HCT116 (cell line): ENCODE measurements around the gene DIAPH3. TPM values are rescaled to one million over a fixed set of nuclear protein-coding genes. Genes with fewer than 3 reads are reported as not detected.
"Not testable (repeated sequence)": the region's sequence is repeated elsewhere in the genome, so short reads cannot be mapped to it uniquely, and the experiment has no call there.

Source experiments
- ATAC-seq: fragments of 200-7000 bp; cut with Tn5 transposase; 2 replicates; pipeline ENCODE4 v1.9.1; 2020; ENCODE audit warnings: mild to moderate bottlenecking, moderate library complexity
- BruUV-seq: library from RNA; stranded (reverse); fragments of 400-500 nt; replicated peaks from 2 replicates; lab custom pipeline; 2021; lab: Mats Ljungman, UMichigan
- CTCF ChIA-PET: fragments of 300-600 bp; sonication (Branson Sonifier 250); formaldehyde crosslinking; loops from one replicate; lab custom pipeline; 2021; ENCODE audit warnings: antibody characterized with exemption; lab: Charles Lee
- POLR2A ChIA-PET: fragments of 300-600, 350-600 bp; sonication (Branson Sonifier 250); formaldehyde crosslinking; loops from one replicate; lab custom pipeline; 2021; ENCODE audit warnings: antibody characterized with exemption; lab: Charles Lee
- RAD21 ChIA-PET, 2 experiments: fragments of 300-600 bp; sonication (Branson Sonifier 250); formaldehyde crosslinking; loops; one replicate each; lab custom pipeline; 2023; ENCODE audit warnings: low total read pairs in 2 of 2; ENCODE audit not compliant: uncharacterized antibody in 2 of 2, unreplicated experiment in 2 of 2, low non-redundant PET in 1 of 2; lab: Charles Lee
- DNase-seq: peaks from one replicate; pipeline ENCODE4 v3.0.0-alpha.2; 2010; ENCODE audit warnings: low read depth, low spot score
- H2AFZ ChIP-seq: fragments of 200-600 bp; shearing (Covaris generic), sonication (generic); 2 replicates; pipeline ENCODE4 v1.6.1; 2017; ENCODE audit warnings: low read depth, mixed run types, mixed read lengths, antibody characterized with exemption, low read length; ENCODE audit not compliant: poor library complexity, severe bottlenecking
- H3K27ac ChIP-seq: 2 replicates; pipeline ENCODE4 v1.5.1; 2012; ENCODE audit warnings: low read depth, low read length
- H3K27me3 ChIP-seq: fragments of 200-600 bp; sonication (generic); 2 replicates; pipeline ENCODE4 v1.6.1; 2016; ENCODE audit warnings: mixed run types, low read length, mixed read lengths; ENCODE audit not compliant: insufficient read depth
- H3K36me3 ChIP-seq, 2 experiments: fragments of 200-500 bp in 1 of 2; fragments of 200-600 bp in 1 of 2; sonication (Bioruptor generic) in 1 of 2; sonication (generic) in 1 of 2; 2 replicates each; pipeline versions ENCODE4 v1.5.1 to v1.6.1; 2014 to 2016; ENCODE audit warnings: low read length in 2 of 2, inconsistent platforms in 1 of 2, mixed read lengths in 1 of 2, mixed run types in 1 of 2; ENCODE audit not compliant: insufficient read depth in 2 of 2, control insufficient read depth in 1 of 2
- H3K4me1 ChIP-seq, 2 experiments: fragments of 200-600 bp in 1 of 2; sonication (generic) in 1 of 2; 2 replicates each; pipeline versions ENCODE4 v1.5.1 to v1.6.1; 2012 to 2017; ENCODE audit warnings: low read length in 2 of 2, inconsistent platforms in 1 of 2, mild to moderate bottlenecking in 1 of 2, mixed read lengths in 1 of 2, mixed run types in 1 of 2, moderate library complexity in 1 of 2; ENCODE audit not compliant: insufficient read depth in 2 of 2, control insufficient read depth in 1 of 2
- H3K4me2 ChIP-seq: fragments of 200-600 bp; sonication (generic); 2 replicates; pipeline ENCODE4 v1.6.1; 2017; ENCODE audit warnings: mixed run types, low read length, mixed read lengths
- H3K4me3 ChIP-seq, 2 experiments: fragments of 200-600 bp in 1 of 2; sonication (generic) in 1 of 2; replicated peaks in 1 of 2; 2 replicates each; pipeline ENCODE4 v1.5.1; 2011 to 2016; ENCODE audit warnings: low read length in 2 of 2, control low read depth in 1 of 2, low read depth in 1 of 2, mild to moderate bottlenecking in 1 of 2, mixed read lengths in 1 of 2, mixed run types in 1 of 2
- H3K79me2 ChIP-seq: fragments of 200-600 bp; sonication (generic); 2 replicates; pipeline ENCODE4 v1.6.1; 2017; ENCODE audit warnings: mild to moderate bottlenecking, mixed run types, low read length, moderate library complexity, mixed read lengths; ENCODE audit not compliant: insufficient read depth
- H3K9ac ChIP-seq: fragments of 200-600 bp; sonication (generic); 2 replicates; pipeline ENCODE4 v1.6.1; 2016; ENCODE audit warnings: low read length, mixed read lengths
- H3K9me2 ChIP-seq: fragments of 200-600 bp; sonication (generic), shearing (Covaris generic); 2 replicates; pipeline ENCODE4 v1.6.1; 2017; ENCODE audit warnings: mixed run types, mild to moderate bottlenecking, moderate library complexity; ENCODE audit not compliant: insufficient read depth
- H3K9me3 ChIP-seq, 2 experiments: fragments of 200-500 bp in 1 of 2; fragments of 200-600 bp in 1 of 2; sonication (Bioruptor generic) in 1 of 2; sonication (generic) in 1 of 2; 2 replicates each; pipeline ENCODE4 v1.6.1; 2014 to 2017; ENCODE audit warnings: low read length in 2 of 2, mixed read lengths in 2 of 2, inconsistent platforms in 1 of 2, low read depth in 1 of 2, mild to moderate bottlenecking in 1 of 2, mixed run types in 1 of 2, moderate library complexity in 1 of 2; ENCODE audit not compliant: control insufficient read depth in 1 of 2, insufficient read depth in 1 of 2
- H4K20me1 ChIP-seq: fragments of 200-600 bp; sonication (generic), shearing (Covaris generic); 2 replicates; pipeline ENCODE4 v1.6.1; 2017; ENCODE audit warnings: mixed run types, mild to moderate bottlenecking, moderate library complexity; ENCODE audit not compliant: insufficient read depth
- ATF3 ChIP-seq: IDR thresholded peaks from 2 replicates; pipeline ENCODE4 v1.6.1; 2012
- CBX3 ChIP-seq: IDR thresholded peaks from 2 replicates; pipeline ENCODE4 v1.6.1; 2012; ENCODE audit warnings: low read depth
- CEBPB ChIP-seq: IDR thresholded peaks from 2 replicates; pipeline ENCODE4 v1.6.1; 2012; ENCODE audit warnings: low read depth
- CTCF ChIP-seq, 3 experiments: fragments of 200-600 bp in 1 of 3; sonication (generic) in 1 of 3; IDR thresholded peaks in 2 of 3; conservative IDR thresholded peaks in 1 of 3; 2 replicates each; pipeline ENCODE4 v1.5.1; 2012 to 2017; ENCODE audit warnings: low read depth in 2 of 3, low read length in 2 of 3, antibody characterized with exemption in 1 of 3, borderline replicate concordance in 1 of 3, control low read depth in 1 of 3, mild to moderate bottlenecking in 1 of 3, mixed read lengths in 1 of 3, mixed run types in 1 of 3, moderate library complexity in 1 of 3; ENCODE audit not compliant: insufficient read depth in 1 of 3
- EGR1 ChIP-seq: IDR thresholded peaks from 2 replicates; pipeline ENCODE4 v1.6.1; 2012; ENCODE audit warnings: low read depth
- ELF1 ChIP-seq: IDR thresholded peaks from 2 replicates; pipeline ENCODE4 v1.6.1; 2012; ENCODE audit warnings: low read depth, borderline replicate concordance
- EZH2 ChIP-seq: fragments of 200-600 bp; sonication (generic); IDR thresholded peaks from 2 replicates; pipeline ENCODE4 v1.6.1; 2017; ENCODE audit warnings: antibody characterized with exemption, mixed run types
- EZH2phosphoT487 ChIP-seq: fragments of 200-600 bp; IDR thresholded peaks from 2 replicates; pipeline ENCODE4 v1.6.1; 2018; ENCODE audit warnings: antibody characterized with exemption, borderline replicate concordance
- FOSL1 ChIP-seq: IDR thresholded peaks from 2 replicates; pipeline ENCODE4 v1.6.1; 2012; ENCODE audit warnings: low read depth
- JUND ChIP-seq: IDR thresholded peaks from 2 replicates; pipeline ENCODE4 v1.6.1; 2012
- MAX ChIP-seq: IDR thresholded peaks from 2 replicates; pipeline ENCODE4 v1.6.1; 2012
- POLR2AphosphoS5 ChIP-seq: IDR thresholded peaks from 2 replicates; pipeline ENCODE4 v1.6.1; 2011; ENCODE audit warnings: mild to moderate bottlenecking, low read depth, low read length, moderate library complexity
- RAD21 ChIP-seq: IDR thresholded peaks from 2 replicates; pipeline ENCODE4 v1.6.1; 2012; ENCODE audit warnings: low read depth, mild to moderate bottlenecking
- SIN3A ChIP-seq: IDR thresholded peaks from 2 replicates; pipeline ENCODE4 v1.6.1; 2012; ENCODE audit warnings: low read depth
- SP1 ChIP-seq: IDR thresholded peaks from 2 replicates; pipeline ENCODE4 v1.6.1; 2012; ENCODE audit warnings: low read depth
- YY1 ChIP-seq: IDR thresholded peaks from 2 replicates; pipeline ENCODE4 v1.6.1; 2011; ENCODE audit warnings: low read length, low read depth, moderate library complexity, mild to moderate bottlenecking; ENCODE audit not compliant: insufficient replicate concordance; ENCODE audit errors: extremely low read depth
- ZBTB33 ChIP-seq: IDR thresholded peaks from 2 replicates; pipeline ENCODE4 v1.6.1; 2011; ENCODE audit warnings: mild to moderate bottlenecking, low read length, moderate library complexity; ENCODE audit not compliant: insufficient replicate concordance; ENCODE audit errors: extremely low read depth
- ZFX ChIP-seq: fragments of 450-650 bp; IDR thresholded peaks from 2 replicates; pipeline ENCODE4 v1.6.1; 2017
- ZNF274 ChIP-seq: fragments of 200-500 bp; sonication (Bioruptor generic); IDR thresholded peaks from 2 replicates; pipeline ENCODE4 v1.6.1; 2014; ENCODE audit warnings: mild to moderate bottlenecking, low read depth, low read length, inconsistent platforms
- intact Hi-C: fragments of 100-400 bp; cut with micrococcal nuclease; formaldehyde crosslinking; loops from 2 replicates; pipeline ENCODE4 v1.10.0; 2022
- total RNA-seq: library from RNA; stranded (reverse); gene quantifications from one replicate; pipeline ENCODE4 v1.2.1, GENCODE V29; 2021; ENCODE audit not compliant: unreplicated experiment

DIAPH3 gene
- total RNA-seq, 1 experiment from 2014 or later = 22.8 TPM

GRCh38 chr13:60051754-60052285 is 111.9 kb downstream of the DIAPH3 start:
- Histone ChIP-seq H3K4me3 (no peak overlapping the region), H3K79me2 (0 out of 2 replicates have a peak, but pooled peaks cover 6% of the 10 kb centered on the region), H4K20me1 (no peaks in the 10 kb centered on the region; the same call in 1 of the 2 replicates), H3K9me3 (no peaks in the 10 kb centered on the region), H3K9me2 (no peaks in the 10 kb centered on the region), H3K27ac (no peak overlapping the region), H3K4me1 (no peaks in the 10 kb centered on the region), H3K27me3 (no peaks in the 10 kb centered on the region), H3K9ac (no peak overlapping the region), H3K4me2 (no peak overlapping the region), H2AFZ (no peak overlapping the region)
- BruUV-seq = no TSS peak
- ATAC-seq = no peak
- ChIA-PET POLR2A (no interaction called here), RAD21 (no interaction called here)
- intact Hi-C loops = no loop called here
- TF ChIP-seq FOSL1 = no peak
- TF ChIP-seq EGR1 = no peak
- no peak for TF ChIP-seq ZNF274
- no peak for TF ChIP-seq YY1
- no peak for TF ChIP-seq ATF3
- no peak for TF ChIP-seq CTCF (IDR thresholded peaks at IDR 0.05 in 2 of 3, conservative IDR thresholded peaks at IDR 0.05 in 1 of 3; ENCODE audit: borderline replicate concordance in 1 of 3, insufficient read depth in 1 of 3, low read depth in 2 of 3, low read length in 2 of 3)
- TF ChIP-seq ZFX = no peak
- TF ChIP-seq SIN3A = no peak
- no peak for TF ChIP-seq ELF1
- TF ChIP-seq EZH2phosphoT487 = no peak
- TF ChIP-seq EZH2 = no peak
- TF ChIP-seq CEBPB = no peak
- no peak for TF ChIP-seq JUND
- TF ChIP-seq POLR2AphosphoS5 = no peak
- no peak for TF ChIP-seq CBX3
- no peak for TF ChIP-seq ZBTB33
- TF ChIP-seq MAX = no peak
- no peak for TF ChIP-seq RAD21
- no peak for TF ChIP-seq SP1
- TF ChIP-seq, all 23 proteins: peak for 0
- DNase-seq = no peak
- CTCF ChIA-PET = no interaction called here
- no peaks in the 10 kb centered on the region for H3K36me3 ChIP-seq

GRCh38 chr13:60048353-60048752 is 115.4 kb downstream of the DIAPH3 start:
- H4K20me1 ChIP-seq, CTCF ChIA-PET, POLR2A ChIA-PET, DNase-seq, H3K36me3 ChIP-seq, H3K9me3 ChIP-seq, H3K9ac ChIP-seq, H3K27me3 ChIP-seq, H2AFZ ChIP-seq, H3K9me2 ChIP-seq, BruUV-seq, H3K4me2 ChIP-seq, H3K4me1 ChIP-seq, H3K79me2 ChIP-seq, H3K27ac ChIP-seq, RAD21 ChIA-PET, intact Hi-C loops, ATAC-seq, H3K4me3 ChIP-seq: not testable (repeated sequence)
